ENCODE measurements around the gene LYVE1. TPM values are rescaled to one million over a fixed set of nuclear protein-coding genes. Genes with fewer than 3 reads are reported as not detected.

The LYVE1 gene
- total RNA-seq, 2 experiments from 2014 or later: not detected

DNA sequence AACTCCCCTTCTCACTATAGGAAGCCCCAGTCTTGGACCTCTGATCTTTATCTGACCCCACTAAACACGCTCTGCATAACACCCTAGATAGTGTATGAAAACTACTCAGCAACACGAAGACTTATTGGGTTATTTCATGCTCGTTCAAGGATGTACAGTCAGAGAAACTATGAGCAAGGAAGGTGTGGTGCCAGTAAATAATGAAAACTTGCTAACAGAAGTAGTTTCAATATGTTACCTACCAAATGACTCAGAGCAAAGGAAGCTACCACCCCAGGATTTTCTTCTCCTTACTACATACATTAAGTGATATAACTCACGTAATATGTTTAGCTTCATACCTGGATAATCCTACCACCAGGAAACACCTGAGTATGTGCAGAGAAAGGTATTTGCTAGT is 25.9 kb upstream of the LYVE1 start:
- intact Hi-C loops (cut with DNase I, micrococcal nuclease): no loop called here
- Mint-ChIP-seq H3K27ac (no peak overlapping the region), H3K9me3 (no peaks in the 10 kb centered on the region), H3K36me3 (ENCODE audit: low read depth) (no peaks in the 10 kb centered on the region), H3K4me3 (no peak overlapping the region), H3K27me3 (no peaks in the 10 kb centered on the region), H3K4me1 (ENCODE audit: low read depth) (no peaks in the 10 kb centered on the region)
- Histone ChIP-seq H3K27me3 (ENCODE audit: control insufficient read depth in 1 of 2, insufficient read depth in 2 of 2, low read length in 2 of 2) (no peaks in the 10 kb centered on the region), H3K36me3 (ENCODE audit: insufficient read depth, low read length) (no peaks in the 10 kb centered on the region), H3K4me1 (ENCODE audit: insufficient read depth, low read length) (no peaks in the 10 kb centered on the region), H3K27ac (ENCODE audit: low read depth in 1 of 2, low read length in 2 of 2) (no peak overlapping the region), H3K4me3 (ENCODE audit: low read length) (no peak overlapping the region), H3K9me3 (ENCODE audit: control insufficient read depth in 1 of 2, insufficient read depth in 1 of 2, low read length in 2 of 2) (no peaks in the 10 kb centered on the region)
- CTCF ChIA-PET: no interaction called here
- TF ChIP-seq, protein P1, sequence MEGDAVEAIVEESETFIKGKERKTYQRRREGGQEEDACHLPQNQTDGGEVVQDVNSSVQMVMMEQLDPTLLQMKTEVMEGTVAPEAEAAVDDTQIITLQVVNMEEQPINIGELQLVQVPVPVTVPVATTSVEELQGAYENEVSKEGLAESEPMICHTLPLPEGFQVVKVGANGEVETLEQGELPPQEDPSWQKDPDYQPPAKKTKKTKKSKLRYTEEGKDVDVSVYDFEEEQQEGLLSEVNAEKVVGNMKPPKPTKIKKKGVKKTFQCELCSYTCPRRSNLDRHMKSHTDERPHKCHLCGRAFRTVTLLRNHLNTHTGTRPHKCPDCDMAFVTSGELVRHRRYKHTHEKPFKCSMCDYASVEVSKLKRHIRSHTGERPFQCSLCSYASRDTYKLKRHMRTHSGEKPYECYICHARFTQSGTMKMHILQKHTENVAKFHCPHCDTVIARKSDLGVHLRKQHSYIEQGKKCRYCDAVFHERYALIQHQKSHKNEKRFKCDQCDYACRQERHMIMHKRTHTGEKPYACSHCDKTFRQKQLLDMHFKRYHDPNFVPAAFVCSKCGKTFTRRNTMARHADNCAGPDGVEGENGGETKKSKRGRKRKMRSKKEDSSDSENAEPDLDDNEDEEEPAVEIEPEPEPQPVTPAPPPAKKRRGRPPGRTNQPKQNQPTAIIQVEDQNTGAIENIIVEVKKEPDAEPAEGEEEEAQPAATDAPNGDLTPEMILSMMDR (IDR thresholded peaks at IDR 0.05): no peak
- POLR2A ChIA-PET: no interaction called here
- no peak for ATAC-seq (ENCODE audit: poor library complexity)
- no peak for DNase-seq

DNA sequence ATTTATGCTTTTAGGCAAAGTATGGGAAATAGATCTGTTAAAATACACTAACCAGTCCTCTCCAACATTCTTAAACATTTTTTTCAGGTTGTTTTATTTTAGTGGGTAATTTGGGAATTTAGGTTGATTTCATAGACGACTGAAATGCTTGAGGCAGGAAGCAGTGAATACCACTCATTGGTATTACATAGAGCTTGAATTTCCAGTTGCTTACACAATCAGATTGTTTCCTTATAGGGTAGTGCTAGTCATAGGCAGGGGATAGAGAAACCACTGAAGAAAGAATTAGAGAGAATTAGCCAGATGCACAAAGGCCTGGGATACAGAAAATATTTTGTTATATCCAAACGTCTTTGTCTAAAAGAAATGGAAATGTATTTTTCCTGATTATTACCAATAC is 23.9 kb upstream of the LYVE1 start:
- H3K36me3 Mint-ChIP-seq (ENCODE audit: low read depth): no peaks in the 10 kb centered on the region
- intact Hi-C loops (cut with DNase I, micrococcal nuclease): no loop called here
- CTCF ChIA-PET: no interaction called here
- TF ChIP-seq, protein P1 (IDR thresholded peaks at IDR 0.05): no peak
- H3K27me3 ChIP-seq (ENCODE audit: control insufficient read depth in 1 of 2, insufficient read depth in 2 of 2, low read length in 2 of 2): no peaks in the 10 kb centered on the region
- no peaks in the 10 kb centered on the region for H3K9me3 Mint-ChIP-seq
- no peak overlapping the region for H3K4me3 ChIP-seq (ENCODE audit: low read length)
- DNase-seq: peak in 2 of 14 experiments; percentile 19 to 26
- POLR2A ChIA-PET: no interaction called here
- no peaks in the 10 kb centered on the region for H3K4me1 ChIP-seq (ENCODE audit: insufficient read depth, low read length)
- H3K9me3 ChIP-seq (ENCODE audit: control insufficient read depth in 1 of 2, insufficient read depth in 1 of 2, low read length in 2 of 2): no peaks in the 10 kb centered on the region
- no peak overlapping the region for H3K4me3 Mint-ChIP-seq
- H3K27ac ChIP-seq (ENCODE audit: low read depth in 1 of 2, low read length in 2 of 2): no peak overlapping the region
- no peaks in the 10 kb centered on the region for H3K36me3 ChIP-seq (ENCODE audit: insufficient read depth, low read length)
- H3K4me1 Mint-ChIP-seq (ENCODE audit: low read depth): no peaks in the 10 kb centered on the region
- no peak overlapping the region for H3K27ac Mint-ChIP-seq
- peaks cover 5% of the 10 kb centered on the region for H3K27me3 Mint-ChIP-seq
- ATAC-seq (ENCODE audit: poor library complexity): no peak

DNA sequence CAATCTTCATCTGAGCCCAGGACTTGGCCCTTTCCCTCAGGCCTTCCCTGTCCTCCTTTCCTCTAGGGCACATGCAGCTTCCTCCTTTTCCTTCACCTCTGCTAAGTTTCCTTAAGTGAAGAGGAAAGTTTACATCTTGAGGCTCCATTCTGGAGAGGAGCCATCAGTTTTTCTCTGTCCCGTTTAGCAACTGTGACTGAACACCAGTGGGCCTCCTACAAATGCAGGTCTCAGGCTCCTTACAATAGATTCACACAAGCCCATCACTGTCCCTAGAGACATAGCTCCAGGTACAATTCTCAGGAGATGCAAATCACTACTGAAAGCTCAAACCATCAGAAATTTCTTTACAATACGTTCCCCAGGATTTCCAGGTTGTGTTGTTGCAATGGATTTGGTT is 23.3 kb upstream of the LYVE1 start:
- no peak overlapping the region for H3K4me3 ChIP-seq (ENCODE audit: low read length)
- intact Hi-C loops (cut with DNase I, micrococcal nuclease): no loop called here
- Mint-ChIP-seq H3K4me1 (ENCODE audit: low read depth) (no peaks in the 10 kb centered on the region), H3K4me3 (no peak overlapping the region), H3K36me3 (ENCODE audit: low read depth) (no peaks in the 10 kb centered on the region), H3K27ac (no peak overlapping the region), H3K9me3 (no peaks in the 10 kb centered on the region), H3K27me3 (peaks cover 5% of the 10 kb centered on the region)
- no peak overlapping the region for H3K27ac ChIP-seq (ENCODE audit: low read depth in 1 of 2, low read length in 2 of 2)
- no peak for ATAC-seq (ENCODE audit: poor library complexity)
- TF ChIP-seq, protein P1 (IDR thresholded peaks at IDR 0.05): no peak
- no peaks in the 10 kb centered on the region for H3K36me3 ChIP-seq (ENCODE audit: insufficient read depth, low read length)
- H3K27me3 ChIP-seq (ENCODE audit: control insufficient read depth in 1 of 2, insufficient read depth in 2 of 2, low read length in 2 of 2): no peaks in the 10 kb centered on the region
- H3K9me3 ChIP-seq (ENCODE audit: control insufficient read depth in 1 of 2, insufficient read depth in 1 of 2, low read length in 2 of 2): no peaks in the 10 kb centered on the region
- ChIA-PET POLR2A (no interaction called here), CTCF (no interaction called here)
- DNase-seq: no peak
- no peaks in the 10 kb centered on the region for H3K4me1 ChIP-seq (ENCODE audit: insufficient read depth, low read length)

Measured in CD4-positive, alpha-beta T cell (primary cell).